Measurements from ENCODE around the gene MIS12. TPM values are rescaled to one million over a fixed set of nuclear protein-coding genes. Genes with fewer than 3 reads are reported as not detected.

MIS12 gene
- total RNA-seq, 1 donor from 2014 or later: 17.5 TPM

- no peak for TF ChIP-seq CTCF (IDR thresholded peaks at IDR 0.05)
- Histone ChIP-seq H3K36me3 (peaks cover 0 to 14% of the 10 kb centered on the region in 2 donors), H3K27me3 (no peaks in the 10 kb centered on the region), H3K4me1 (peaks cover 0 to 9% of the 10 kb centered on the region in 2 donors), H3K27ac (no peak overlapping the region), H3K4me3 (peak overlapping the region; percentile 63 to 75), H3K9me3 (no peaks in the 10 kb centered on the region)
- intact Hi-C loops (cut with DNase I): no loop called here
- DNase-seq (ENCODE audit: low spot score in 2 of 2): no peak
These were observed 13.9 kb downstream of the MIS12 start for GRCh38 chr17:5500247-5500588.

- Histone ChIP-seq H3K4me1 (peaks cover 0 to 9% of the 10 kb centered on the region in 2 donors), H3K27me3 (no peaks in the 10 kb centered on the region), H3K9me3 (no peaks in the 10 kb centered on the region), H3K27ac (peak overlapping the region; percentile 20 to 23), H3K36me3 (peaks cover 0 to 20% of the 10 kb centered on the region in 2 donors), H3K4me3 (peak overlapping the region; percentile 63 to 75)
- DNase-seq (ENCODE audit: low spot score in 2 of 2): peak; percentile 31 to 87
- no peak for TF ChIP-seq CTCF (IDR thresholded peaks at IDR 0.05)
- intact Hi-C loops (cut with DNase I): no loop called here
These were observed 14.4 kb downstream of the MIS12 start for GRCh38 chr17:5500589-5501391.

GRCh38 chr17:5501685-5502084 is 15.3 kb downstream of the MIS12 start:
- DNase-seq (ENCODE audit: low spot score in 2 of 2): no peak
- Histone ChIP-seq H3K27ac (no peak overlapping the region), H3K4me1 (peaks cover 0 to 9% of the 10 kb centered on the region in 2 donors), H3K4me3 (no peak overlapping the region), H3K36me3 (peaks cover 0 to 22% of the 10 kb centered on the region in 2 donors), H3K9me3 (no peaks in the 10 kb centered on the region), H3K27me3 (no peaks in the 10 kb centered on the region)
- intact Hi-C loops (cut with DNase I): no loop called here
- TF ChIP-seq CTCF (IDR thresholded peaks at IDR 0.05): no peak

GRCh38 chr17:5502552-5502951 is 16.2 kb downstream of the MIS12 start:
- Histone ChIP-seq H3K4me1 (peaks cover 0 to 9% of the 10 kb centered on the region in 2 donors), H3K27ac (no peak overlapping the region), H3K27me3 (no peaks in the 10 kb centered on the region), H3K4me3 (no peak overlapping the region), H3K9me3 (no peaks in the 10 kb centered on the region), H3K36me3 (peaks cover 0 to 22% of the 10 kb centered on the region in 2 donors)
- intact Hi-C loops (cut with DNase I): no loop called here
- no peak for DNase-seq (ENCODE audit: low spot score in 2 of 2)
- TF ChIP-seq CTCF (IDR thresholded peaks at IDR 0.05): no peak

GRCh38 chr17:5506307-5506706 is 19.9 kb downstream of the MIS12 start:
- intact Hi-C loops (cut with DNase I): no loop called here
- no peak for DNase-seq (ENCODE audit: low spot score in 2 of 2)
- Histone ChIP-seq H3K9me3 (no peaks in the 10 kb centered on the region), H3K4me3 (no peak overlapping the region), H3K36me3 (peaks cover 0 to 22% of the 10 kb centered on the region in 2 donors), H3K27me3 (no peaks in the 10 kb centered on the region), H3K27ac (no peak overlapping the region), H3K4me1 (no peaks in the 10 kb centered on the region)
- no peak for TF ChIP-seq CTCF (IDR thresholded peaks at IDR 0.05)
